OCI-LY7 (cell line): Measurements from ENCODE around the gene EIF2AK3.
A peak's percentile ranks its signal among the peaks of the same experiment; 100 is the strongest.

Experiments
- CTCF ChIP-seq: fragments of 200-600 bp; sonication (generic); conservative IDR thresholded peaks from 2 replicates; pipeline ENCODE4 v1.5.1; 2014; ENCODE audit warnings: mild to moderate bottlenecking, antibody characterized with exemption, low read length, moderate library complexity, mixed read lengths
- EZH2phosphoT487 ChIP-seq: fragments of 200-600 bp; sonication (generic); IDR thresholded peaks from 2 replicates; pipeline ENCODE4 v1.6.1; 2018; ENCODE audit warnings: low read depth, borderline replicate concordance, mild to moderate bottlenecking, mixed run types, antibody characterized with exemption, low read length, moderate library complexity, mixed read lengths

- peak; percentile 98 for TF ChIP-seq CTCF
- no peak for TF ChIP-seq EZH2phosphoT487
Measured at GRCh38 chr2:88669482-88670214, 42.4 kb upstream of the EIF2AK3 start.
